Neuronal stem cell (in vitro differentiated cells): ENCODE data around the gene MYOC. TPM values are rescaled to one million over a fixed set of nuclear protein-coding genes. Genes with fewer than 3 reads are reported as not detected.
"Not testable (repeated sequence)": the region's sequence is repeated elsewhere in the genome, so short reads cannot be mapped to it uniquely, and the experiment has no call there.

ENCODE experiments used
- DNase-seq: peaks from one replicate; pipeline ENCODE4 v3.0.0-alpha.2; 2013; ENCODE audit warnings: low spot score
- H2AFZ ChIP-seq: one replicate; pipeline ENCODE4 v1.6.1; 2013; ENCODE audit warnings: mild to moderate bottlenecking, low read length, inconsistent platforms
- H2AK5ac ChIP-seq: 2 replicates; pipeline ENCODE4 v1.6.1; 2013; ENCODE audit warnings: low read depth, mild to moderate bottlenecking, inconsistent platforms, low read length, moderate library complexity, mixed read lengths
- H2BK120ac ChIP-seq: 2 replicates; pipeline ENCODE4 v1.6.1; 2013; ENCODE audit warnings: low read depth, mild to moderate bottlenecking, inconsistent platforms, low read length, moderate library complexity, mixed read lengths
- H2BK12ac ChIP-seq: one replicate; pipeline ENCODE4 v1.6.1; 2013; ENCODE audit warnings: low read length, inconsistent platforms
- H2BK15ac ChIP-seq: 2 replicates; pipeline ENCODE4 v1.6.1; 2013; ENCODE audit warnings: mild to moderate bottlenecking, low read length, inconsistent platforms, mixed read lengths
- H2BK5ac ChIP-seq: one replicate; pipeline ENCODE4 v1.6.1; 2013; ENCODE audit warnings: inconsistent platforms, mild to moderate bottlenecking, low read length, moderate library complexity
- H3K14ac ChIP-seq: one replicate; pipeline ENCODE4 v1.6.1; 2013; ENCODE audit warnings: low read length, inconsistent platforms
- H3K18ac ChIP-seq: 2 replicates; pipeline ENCODE4 v1.6.1; 2013; ENCODE audit warnings: low read length, inconsistent platforms
- H3K23ac ChIP-seq: 2 replicates; pipeline ENCODE4 v1.6.1; 2013; ENCODE audit warnings: low read depth, mild to moderate bottlenecking, mixed read lengths, low read length, inconsistent platforms; ENCODE audit not compliant: poor library complexity
- H3K27ac ChIP-seq: replicated peaks from 3 replicates; pipeline ENCODE4 v1.5.1; 2013; ENCODE audit warnings: low read length, inconsistent platforms
- H3K27me3 ChIP-seq, 3 experiments: 2 replicates each; pipeline ENCODE4 v1.6.1; 2013; ENCODE audit warnings: low read length in 3 of 3, mild to moderate bottlenecking in 2 of 3, inconsistent platforms in 1 of 3, low read depth in 1 of 3, mixed read lengths in 1 of 3, moderate library complexity in 1 of 3; ENCODE audit not compliant: control insufficient read depth in 3 of 3, insufficient read depth in 3 of 3
- H3K36me3 ChIP-seq, 2 donors: replicated peaks in 1 of 2; 2 replicates each; pipeline ENCODE4 v1.6.1; 2013; ENCODE audit warnings: low read length in 2 of 2; ENCODE audit not compliant: control insufficient read depth in 2 of 2, insufficient read depth in 2 of 2
- H3K4ac ChIP-seq: 2 replicates; pipeline ENCODE4 v1.6.1; 2013; ENCODE audit warnings: inconsistent platforms, mild to moderate bottlenecking, low read length, moderate library complexity
- H3K4me1 ChIP-seq, 2 donors: 1 replicate in 1 of 2; 2 replicates in 1 of 2; pipeline ENCODE4 v1.6.1; 2013; ENCODE audit warnings: low read length in 2 of 2, low read depth in 1 of 2; ENCODE audit not compliant: control insufficient read depth in 2 of 2, insufficient read depth in 1 of 2
- H3K4me2 ChIP-seq: one replicate; pipeline ENCODE4 v1.6.1; 2013; ENCODE audit warnings: mild to moderate bottlenecking, low read length, inconsistent platforms; ENCODE audit not compliant: insufficient read depth, poor library complexity, severe bottlenecking
- H3K4me3 ChIP-seq, 2 donors: 2 replicates each; pipeline ENCODE4 v1.5.1; 2013; ENCODE audit warnings: low read length in 2 of 2, mild to moderate bottlenecking in 2 of 2, inconsistent platforms in 1 of 2, moderate library complexity in 1 of 2
- H3K79me1 ChIP-seq: one replicate; pipeline ENCODE4 v1.6.1; 2013; ENCODE audit warnings: low read depth, mild to moderate bottlenecking, inconsistent platforms, low read length, moderate library complexity
- H3K9ac ChIP-seq: one replicate; pipeline ENCODE4 v1.6.1; 2013; ENCODE audit warnings: mild to moderate bottlenecking, low read depth, low read length, inconsistent platforms; ENCODE audit not compliant: poor library complexity
- H3K9me3 ChIP-seq, 2 donors: replicated peaks in 1 of 2; 2 replicates each; pipeline versions ENCODE3 to v1.6.1; 2013; ENCODE audit warnings: low read length in 2 of 2, mild to moderate bottlenecking in 2 of 2, inconsistent platforms in 1 of 2, low read depth in 1 of 2, mixed read lengths in 1 of 2, moderate library complexity in 1 of 2; ENCODE audit not compliant: control insufficient read depth in 2 of 2, insufficient read depth in 1 of 2
- H4K8ac ChIP-seq: one replicate; pipeline ENCODE4 v1.6.1; 2013; ENCODE audit warnings: low read depth, mild to moderate bottlenecking, inconsistent platforms, low read length, moderate library complexity
- H4K91ac ChIP-seq: one replicate; pipeline ENCODE4 v1.6.1; 2013; ENCODE audit warnings: low read length, low read depth, mild to moderate bottlenecking, inconsistent platforms; ENCODE audit not compliant: poor library complexity
- WGBS, 2 donors: extraction: QIAGEN DNeasy Blood & Tissue Kit; methylation state at CpG; one replicate each; pipeline ENCODE4 v1.1.7; 2013; ENCODE audit warnings: missing lambda C conversion rate in 2 of 2, mixed read lengths in 1 of 2; ENCODE audit not compliant: insufficient read length in 2 of 2, insufficient replicate concordance in 1 of 2; ENCODE audit errors: extremely low coverage in 2 of 2; 5-methylcytosine and 5-hydroxymethylcytosine counted together
- polyA plus RNA-seq, 2 experiments: library from polyadenylated mRNA; stranded (reverse); fragments of 200-250 nt; gene quantifications; one replicate each; pipeline ENCODE4 v1.2.3, GENCODE V29; 2013

Gene MYOC
- not detected for polyA plus RNA-seq (2013, experiment 1 of 2)
- not detected for polyA plus RNA-seq (2013, experiment 2 of 2)

DNA sequence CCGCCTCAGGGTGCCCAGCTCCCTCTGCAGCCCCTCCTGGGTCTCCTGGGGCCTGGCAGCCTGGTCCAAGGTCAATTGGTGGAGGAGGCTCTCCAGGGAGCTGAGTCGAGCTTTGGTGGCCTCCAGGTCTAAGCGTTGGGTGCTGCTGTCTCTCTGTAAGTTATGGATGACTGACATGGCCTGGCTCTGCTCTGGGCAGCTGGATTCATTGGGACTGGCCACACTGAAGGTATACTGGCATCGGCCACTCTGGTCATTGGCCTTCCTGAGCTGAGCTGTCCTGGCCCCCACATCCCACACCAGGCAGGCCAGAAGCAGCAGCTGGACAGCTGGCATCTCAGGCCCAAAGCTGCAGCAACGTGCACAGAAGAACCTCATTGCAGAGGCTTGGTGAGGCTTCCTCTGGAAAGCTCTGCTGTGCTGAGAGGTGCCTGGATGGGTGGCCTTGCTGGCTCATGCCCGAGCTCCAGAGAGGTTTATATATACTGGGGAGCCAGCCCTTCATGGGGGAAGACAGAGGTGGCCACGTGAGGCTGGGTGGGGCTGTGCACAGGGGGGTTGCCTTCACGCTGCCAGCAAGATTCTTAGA, at the start of gene MYOC:
Gene MYOC, minus strand, starts transcription at position 455 of the 589 bp plus-strand sequence. Its CDS starts 77 bp downstream, at position 378.
- DNase-seq: no peak
- Histone ChIP-seq H4K91ac (no peak within 1 kb of the TSS), H3K18ac (no peak within 1 kb of the TSS), H3K4me3 (peak within 1 kb of the TSS in 1 of 2 donors; percentile 25), H3K4me2 (no peak within 1 kb of the TSS), H3K4me1 (peaks cover 0 to 4% of the 10 kb centered on the region in 2 donors), H3K14ac (no peak within 1 kb of the TSS), H2BK5ac (peak within 1 kb of the TSS; percentile 4), H2BK120ac (no peak within 1 kb of the TSS), H3K79me1 (no peaks in the 10 kb centered on the region), H3K9me3 (no peaks in the 10 kb centered on the region), H3K9ac (no peak within 1 kb of the TSS), H2AK5ac (no peak within 1 kb of the TSS), H4K8ac (no peak within 1 kb of the TSS), H3K27me3 (peaks cover 0 to 15% (median 0%) of the 10 kb centered on the region in 3 experiments), H3K36me3 (no peaks in the 10 kb centered on the region), H2BK15ac (peak within 1 kb of the TSS; percentile 8), H3K23ac (no peak within 1 kb of the TSS), H2BK12ac (no peak within 1 kb of the TSS), H2AFZ (no peak within 1 kb of the TSS), H3K4ac (no peak within 1 kb of the TSS), H3K27ac (no peak within 1 kb of the TSS)
- WGBS, 2 donors: no CpG with 5 or more reads among the region's 8 CpGs

DNA sequence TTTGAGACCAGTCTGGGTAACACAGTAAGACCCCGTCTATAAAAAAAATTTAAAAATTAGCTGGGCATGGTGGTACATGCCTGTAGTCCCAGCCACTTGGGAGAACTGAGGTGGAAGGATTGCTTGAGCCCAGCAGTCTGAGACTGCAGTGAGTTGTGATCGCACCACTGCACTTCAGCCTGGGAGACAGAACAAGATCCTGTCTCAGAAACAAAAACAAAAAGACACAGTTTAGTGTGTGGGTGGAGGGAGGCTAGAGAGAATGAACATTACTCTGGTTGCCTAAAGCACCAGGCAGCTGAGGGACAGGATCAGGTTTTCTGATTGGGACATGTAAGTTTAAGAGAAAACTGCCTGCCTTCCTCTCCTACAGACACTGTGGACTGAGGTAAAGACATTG, 47.0 kb upstream of the MYOC start:
- H2AFZ ChIP-seq: no peak overlapping the region
- peaks cover 3 to 9% of the 10 kb centered on the region in 2 donors for H3K9me3 ChIP-seq
- no peak overlapping the region for H3K14ac ChIP-seq
- no peaks in the 10 kb centered on the region for H3K79me1 ChIP-seq
- H3K9ac ChIP-seq: no peak overlapping the region
- H4K91ac ChIP-seq: no peak overlapping the region
- no peak overlapping the region for H4K8ac ChIP-seq
- no peaks in the 10 kb centered on the region for H3K4me1 ChIP-seq
- no peak overlapping the region for H3K18ac ChIP-seq
- no peaks in the 10 kb centered on the region for H3K27me3 ChIP-seq
- no peak overlapping the region for H2BK12ac ChIP-seq
- no peak overlapping the region for H3K27ac ChIP-seq
- no peaks in the 10 kb centered on the region for H3K36me3 ChIP-seq
- no peak overlapping the region for H2BK120ac ChIP-seq
- no peak overlapping the region for H3K4me3 ChIP-seq
- no peak overlapping the region for H3K23ac ChIP-seq
- no peak overlapping the region for H2AK5ac ChIP-seq
- no peak overlapping the region for H2BK5ac ChIP-seq
- H2BK15ac ChIP-seq: no peak overlapping the region
- no peak overlapping the region for H3K4ac ChIP-seq
- DNase-seq: peak; percentile 8
- WGBS, 2 donors: no CpG with 5 or more reads among the region's 2 CpGs
- no peak overlapping the region for H3K4me2 ChIP-seq

DNA sequence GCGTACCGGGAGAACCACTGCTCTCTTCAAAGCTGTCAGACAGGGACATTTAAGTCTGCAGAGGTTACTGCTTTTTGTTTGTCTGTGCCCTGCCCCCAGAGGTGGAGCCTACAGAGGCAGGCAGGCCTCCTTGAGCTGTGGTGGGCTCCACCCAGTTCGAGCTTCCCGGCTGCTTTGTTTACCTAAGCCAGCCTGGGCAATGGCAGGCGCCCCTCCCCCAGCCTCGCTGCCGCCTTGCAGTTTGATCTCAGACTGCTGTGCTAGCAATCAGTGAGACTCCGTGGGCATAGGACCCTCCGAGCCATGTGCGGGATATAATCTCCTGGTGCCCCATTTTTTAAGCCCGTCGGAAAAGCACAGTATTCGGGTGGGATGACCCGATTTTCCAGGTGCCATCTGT, 43.3 kb upstream of the MYOC start:
- H3K27me3 ChIP-seq, H4K91ac ChIP-seq, H3K4ac ChIP-seq, DNase-seq, H2AFZ ChIP-seq, H4K8ac ChIP-seq, H3K9me3 ChIP-seq, H3K4me2 ChIP-seq, H3K79me1 ChIP-seq, H3K36me3 ChIP-seq, H3K27ac ChIP-seq, H2BK12ac ChIP-seq, H2BK15ac ChIP-seq, H3K18ac ChIP-seq, H3K23ac ChIP-seq, H2BK5ac ChIP-seq, H2AK5ac ChIP-seq, H2BK120ac ChIP-seq, H3K9ac ChIP-seq, H3K4me1 ChIP-seq, H3K14ac ChIP-seq, H3K4me3 ChIP-seq: not testable (repeated sequence)
- no CpG with 5 or more reads among the region's 14 CpGs for WGBS, 2 donors

DNA sequence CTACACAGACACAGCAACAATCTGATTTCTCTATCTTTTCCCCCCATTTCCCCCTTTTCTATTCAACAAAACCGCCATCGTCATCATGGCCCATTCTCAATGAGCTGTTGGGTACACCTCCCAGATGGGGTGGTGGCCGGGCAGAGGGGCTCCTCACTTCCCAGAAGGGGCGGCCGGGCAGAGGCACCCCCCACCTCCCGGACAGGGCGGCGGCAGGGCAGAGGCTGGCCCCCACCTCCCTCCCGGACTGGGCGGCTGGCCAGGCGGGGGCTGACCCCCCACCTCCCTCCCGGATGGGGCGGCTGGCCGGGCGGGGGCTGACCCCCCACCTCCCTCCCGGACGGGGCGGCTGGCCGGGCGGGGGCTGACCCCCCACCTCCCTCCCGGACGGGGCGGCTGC, 41.1 kb upstream of the MYOC start:
- H4K91ac ChIP-seq, H2AK5ac ChIP-seq, H3K4ac ChIP-seq, H3K27me3 ChIP-seq, H4K8ac ChIP-seq, H3K23ac ChIP-seq, H3K4me3 ChIP-seq, H3K9ac ChIP-seq, DNase-seq, H2BK12ac ChIP-seq, H3K14ac ChIP-seq, H3K27ac ChIP-seq, H3K4me1 ChIP-seq, H2AFZ ChIP-seq, H3K9me3 ChIP-seq, H3K4me2 ChIP-seq, H3K36me3 ChIP-seq, H3K18ac ChIP-seq, H2BK120ac ChIP-seq, H2BK15ac ChIP-seq, H3K79me1 ChIP-seq, H2BK5ac ChIP-seq: not testable (repeated sequence)
- no CpG with 5 or more reads among the region's 23 CpGs for WGBS, 2 donors
